Activated naive CD4-positive, alpha-beta T cell treated with anti-CD3 and anti-CD28 coated beads, Interleukin-2, amount 10 ng/mL, durations not matched to agents 7 days and 5 days (primary cell): ENCODE measurements around the gene LZTS3.
"Not testable (repeated sequence)": the region's sequence is repeated elsewhere in the genome, so short reads cannot be mapped to it uniquely, and the experiment has no call there.

Experiments
- CTCF ChIA-PET: fragments of 350-600 bp; sonication (Branson Sonifier 250); formaldehyde crosslinking; loops from one replicate; lab custom pipeline; 2021; ENCODE audit warnings: antibody characterized with exemption; lab: Charles Lee
- DNase-seq: peaks from one replicate; pipeline ENCODE4 v3.0.0-alpha.2; 2020
- H3K27ac Mint-ChIP-seq: one replicate; pipeline ENCODE4 v1.8.0; 2021; ENCODE audit warnings: mild to moderate bottlenecking, moderate library complexity, mixed read lengths
- H3K27me3 Mint-ChIP-seq: one replicate; pipeline ENCODE4 v1.8.0; 2021; ENCODE audit warnings: mild to moderate bottlenecking, mixed read lengths
- H3K36me3 Mint-ChIP-seq: one replicate; pipeline ENCODE4 v1.8.0; 2021; ENCODE audit warnings: mixed read lengths
- H3K4me1 Mint-ChIP-seq: one replicate; pipeline ENCODE4 v1.8.0; 2021; ENCODE audit warnings: mixed read lengths
- H3K4me3 Mint-ChIP-seq: one replicate; pipeline ENCODE4 v1.8.0; 2021; ENCODE audit warnings: mild to moderate bottlenecking, moderate library complexity, mixed read lengths
- H3K9me3 Mint-ChIP-seq: one replicate; pipeline ENCODE4 v1.8.0; 2021; ENCODE audit warnings: mixed read lengths

Gene LZTS3

DNA sequence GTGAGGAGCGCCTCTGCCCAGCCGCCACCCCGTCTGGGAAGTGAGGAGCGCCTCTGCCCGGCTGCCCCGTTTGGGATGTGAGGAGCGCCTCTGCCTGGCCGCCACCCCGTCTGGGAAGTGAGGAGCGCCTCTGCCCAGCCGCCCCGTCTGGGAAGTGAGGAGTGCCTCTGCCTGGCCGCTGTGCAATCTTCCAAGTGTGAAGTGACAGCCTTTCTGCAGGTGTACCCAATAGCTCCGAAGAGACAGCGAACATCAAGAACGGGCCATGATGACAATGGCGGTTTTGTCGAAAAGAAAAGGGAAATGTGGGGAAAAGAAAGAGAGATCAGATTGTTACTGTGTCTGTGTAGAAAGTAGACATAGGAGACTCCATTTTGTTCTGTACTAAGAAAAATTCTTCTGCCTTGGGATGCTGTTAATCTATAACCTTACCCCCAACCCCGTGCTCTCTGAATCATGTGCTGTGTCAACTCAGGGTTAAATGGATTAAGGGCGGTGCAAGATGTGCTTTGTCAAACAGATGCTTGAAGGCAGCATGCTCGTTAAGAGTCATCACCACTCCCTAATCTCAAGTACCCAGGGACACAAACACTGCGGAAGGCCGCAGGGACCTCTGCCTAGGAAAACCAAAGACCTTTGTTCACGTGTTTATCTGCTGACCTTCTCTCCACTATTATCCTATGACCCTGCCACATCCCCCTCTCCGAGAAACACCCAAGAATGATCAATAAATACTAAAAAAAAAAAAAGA, 47.4 kb downstream of the LZTS3 start:
- Mint-ChIP-seq H3K4me1 (peaks cover 35% of the 10 kb centered on the region), H3K9me3 (peaks cover 22% of the 10 kb centered on the region), H3K36me3 (peaks cover 39% of the 10 kb centered on the region)
- DNase-seq, H3K4me3 Mint-ChIP-seq, CTCF ChIA-PET, H3K27me3 Mint-ChIP-seq, H3K27ac Mint-ChIP-seq: not testable (repeated sequence)

DNA sequence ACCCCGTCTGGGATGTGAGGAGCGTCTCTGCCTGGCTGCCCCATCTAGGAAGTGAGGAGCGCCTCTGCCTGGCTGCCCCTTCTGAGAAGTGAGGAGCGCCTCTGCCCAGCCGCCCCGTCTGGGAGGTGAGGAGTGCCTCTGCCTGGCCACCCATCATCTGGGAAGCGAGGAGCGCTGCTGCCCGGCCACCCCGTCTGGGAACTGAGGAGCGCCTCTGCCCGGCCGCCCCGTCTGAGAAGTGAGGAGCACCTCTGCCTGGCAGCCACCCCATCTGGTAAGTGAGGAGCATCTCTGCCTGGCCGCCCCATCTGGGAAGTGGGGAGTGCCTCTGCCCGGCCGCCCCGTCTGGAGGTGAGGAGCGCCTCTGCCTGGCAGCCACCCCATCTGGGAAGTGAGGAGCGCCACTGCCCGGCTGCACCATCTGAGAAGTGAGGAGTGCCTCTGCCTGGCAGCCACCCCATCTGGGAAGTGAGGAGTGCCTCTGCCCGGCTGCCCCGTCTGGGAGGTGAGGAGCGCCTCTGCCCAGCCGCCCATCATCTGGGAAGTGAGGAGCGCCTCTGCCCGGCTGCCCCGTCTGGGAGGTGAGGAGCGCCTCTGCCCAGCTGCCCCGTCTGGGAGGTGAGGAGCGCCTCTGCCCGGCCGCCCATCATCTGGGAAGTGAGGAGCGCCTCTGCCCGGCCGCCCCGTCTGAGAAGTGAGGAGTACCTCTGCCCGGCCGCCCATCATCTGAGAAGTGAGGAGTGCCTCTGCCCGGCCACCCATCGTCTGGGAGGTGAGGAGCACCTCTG, 48.4 kb downstream of the LZTS3 start:
- H3K27ac Mint-ChIP-seq, CTCF ChIA-PET, DNase-seq: not testable (repeated sequence)

DNA sequence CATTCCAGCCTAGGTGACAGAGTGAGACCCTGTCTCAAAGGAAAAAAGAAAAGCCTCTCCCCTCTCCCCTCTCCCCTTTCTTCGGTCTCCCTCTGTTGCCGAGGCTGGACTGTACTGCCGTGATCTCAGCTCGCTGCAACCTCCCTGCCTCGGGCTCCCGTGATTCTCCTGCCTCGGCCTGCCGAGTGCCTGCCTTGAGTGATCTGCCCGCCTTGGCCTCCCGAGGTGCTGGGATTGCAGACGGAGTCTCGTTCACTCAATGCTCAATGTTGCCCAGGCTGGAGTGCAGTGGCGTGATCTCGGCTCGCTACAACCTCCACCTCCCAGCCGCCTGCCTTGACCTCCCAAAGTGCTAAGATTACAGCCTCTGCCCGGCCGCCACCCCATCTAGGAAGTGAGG, 49.2 kb downstream of the LZTS3 start:
- CTCF ChIA-PET, H3K4me3 Mint-ChIP-seq, DNase-seq, H3K27me3 Mint-ChIP-seq: not testable (repeated sequence)
- Mint-ChIP-seq H3K9me3 (peaks cover 22% of the 10 kb centered on the region), H3K36me3 (peaks cover 49% of the 10 kb centered on the region), H3K4me1 (peaks cover 45% of the 10 kb centered on the region), H3K27ac (peak overlapping the region; percentile 99)

More for the DNA sequence above, 48.4 kb downstream of the LZTS3 start:
- Mint-ChIP-seq H3K4me1 (peaks cover 40% of the 10 kb centered on the region), H3K36me3 (peaks cover 44% of the 10 kb centered on the region), H3K9me3 (peaks cover 22% of the 10 kb centered on the region)
- not testable (repeated sequence) for H3K27me3 Mint-ChIP-seq, H3K4me3 Mint-ChIP-seq

DNA sequence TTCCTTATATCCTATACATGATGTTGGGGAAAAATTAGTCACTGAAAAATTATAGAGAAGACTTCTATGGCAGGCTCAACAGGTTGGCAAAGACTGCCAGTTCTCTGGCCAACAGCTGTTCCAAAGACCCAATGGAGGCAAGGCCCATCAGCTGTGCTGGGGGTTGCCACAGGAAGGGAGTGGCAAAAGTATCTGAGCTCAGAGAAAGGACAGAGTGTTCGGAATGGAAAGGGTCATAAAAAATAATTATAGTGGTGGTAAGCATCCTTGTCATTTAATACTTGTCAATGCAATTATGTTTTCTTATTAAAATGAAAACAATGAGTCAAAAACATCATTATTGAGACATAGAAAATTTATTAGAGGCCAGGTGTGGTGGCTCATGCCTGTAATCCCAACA, 49.8 kb downstream of the LZTS3 start:
- no peak for DNase-seq
- H3K4me3 Mint-ChIP-seq = no peak overlapping the region
- peaks cover 49% of the 10 kb centered on the region for H3K4me1 Mint-ChIP-seq
- peak overlapping the region; percentile 99 for H3K27ac Mint-ChIP-seq
- H3K27me3 Mint-ChIP-seq = no peaks in the 10 kb centered on the region
- peaks cover 22% of the 10 kb centered on the region for H3K9me3 Mint-ChIP-seq
- CTCF ChIA-PET = no interaction called here
- peaks cover 53% of the 10 kb centered on the region for H3K36me3 Mint-ChIP-seq

DNA sequence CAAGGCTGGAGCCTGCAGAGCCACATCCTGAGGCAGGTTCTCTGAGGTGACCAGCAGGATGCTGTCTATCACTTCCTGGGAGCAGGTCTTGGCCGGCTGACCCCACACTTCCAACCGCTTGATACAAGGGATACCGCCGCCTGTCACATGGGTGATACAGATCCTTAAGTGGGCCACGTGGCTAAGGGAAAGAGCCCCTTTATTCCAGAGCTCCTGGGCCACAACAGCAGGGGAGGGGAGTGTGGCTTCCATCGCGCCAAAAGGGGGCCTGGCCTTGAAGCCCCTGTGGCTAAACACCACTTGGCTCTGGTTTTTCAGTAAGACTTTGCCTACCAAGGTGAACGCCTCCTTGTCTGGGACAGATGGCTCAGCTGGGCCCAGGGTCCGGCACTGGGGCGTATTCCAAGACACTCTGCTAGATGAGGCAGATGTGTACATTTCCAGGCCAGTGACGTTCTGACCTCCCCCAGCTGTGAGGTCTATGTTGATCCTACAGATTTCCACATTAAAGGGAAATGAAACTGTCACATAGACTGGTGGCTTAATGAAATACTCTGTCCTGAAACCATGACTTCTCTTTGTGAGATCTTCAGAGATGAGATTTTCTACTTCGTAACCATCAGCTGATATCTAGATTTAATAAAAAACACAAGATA, 51.3 kb downstream of the LZTS3 start:
- peak overlapping the region; percentile 64 for H3K4me3 Mint-ChIP-seq
- CTCF ChIA-PET = interaction anchor here (1.2 to 1.7 kb wide), 2 partner anchors 35 to 68 kb away, joined by 4 to 7 read pairs; no protein-coding TSS in a partner anchor
- peaks cover 52% of the 10 kb centered on the region for H3K4me1 Mint-ChIP-seq
- H3K9me3 Mint-ChIP-seq = peaks cover 22% of the 10 kb centered on the region
- DNase-seq = no peak
- no peaks in the 10 kb centered on the region for H3K27me3 Mint-ChIP-seq
- H3K36me3 Mint-ChIP-seq = peaks cover 55% of the 10 kb centered on the region
- H3K27ac Mint-ChIP-seq = peak overlapping the region; percentile 99

DNA sequence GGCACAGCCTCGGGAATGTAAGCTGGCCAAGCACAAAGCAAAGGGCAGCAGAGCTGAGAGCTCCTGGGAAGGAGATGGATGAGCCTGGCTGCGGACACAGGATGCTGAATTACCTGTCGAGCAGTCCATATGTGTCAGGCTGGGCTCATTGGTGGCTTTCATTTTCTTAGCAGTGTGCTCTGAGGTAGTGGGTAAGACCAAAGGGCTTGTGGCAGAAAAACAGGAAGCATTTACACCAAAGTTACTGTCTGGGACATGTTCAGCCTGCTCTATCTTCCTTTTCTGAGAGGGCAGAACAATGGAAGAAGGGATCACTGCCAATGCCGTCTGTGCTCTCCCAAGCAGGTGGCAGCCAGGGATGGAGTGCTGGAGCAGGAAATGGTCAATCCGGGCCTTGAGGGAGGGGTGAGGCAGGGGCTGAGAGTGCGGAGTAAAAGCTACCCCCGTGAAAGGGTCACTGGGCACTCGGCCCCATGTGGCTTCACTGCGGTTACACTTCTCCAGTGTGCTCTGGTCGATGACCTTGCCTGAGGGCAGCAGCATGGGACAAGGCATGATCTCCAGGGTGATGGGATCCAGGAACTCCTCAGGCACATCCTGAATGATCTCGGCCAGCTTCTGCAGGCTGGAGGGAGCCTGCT, 52.0 kb downstream of the LZTS3 start:
- peaks cover 52% of the 10 kb centered on the region for H3K4me1 Mint-ChIP-seq
- H3K36me3 Mint-ChIP-seq = peaks cover 55% of the 10 kb centered on the region
- peak overlapping the region; percentile 99 for H3K27ac Mint-ChIP-seq
- CTCF ChIA-PET = interaction anchor here (1.7 kb wide), 1 partner anchor 68 kb away, joined by 7 read pairs; no protein-coding TSS in a partner anchor
- no peaks in the 10 kb centered on the region for H3K27me3 Mint-ChIP-seq
- DNase-seq = peak; percentile 58
- H3K9me3 Mint-ChIP-seq = peaks cover 22% of the 10 kb centered on the region
- peak overlapping the region; percentile 64 for H3K4me3 Mint-ChIP-seq

DNA sequence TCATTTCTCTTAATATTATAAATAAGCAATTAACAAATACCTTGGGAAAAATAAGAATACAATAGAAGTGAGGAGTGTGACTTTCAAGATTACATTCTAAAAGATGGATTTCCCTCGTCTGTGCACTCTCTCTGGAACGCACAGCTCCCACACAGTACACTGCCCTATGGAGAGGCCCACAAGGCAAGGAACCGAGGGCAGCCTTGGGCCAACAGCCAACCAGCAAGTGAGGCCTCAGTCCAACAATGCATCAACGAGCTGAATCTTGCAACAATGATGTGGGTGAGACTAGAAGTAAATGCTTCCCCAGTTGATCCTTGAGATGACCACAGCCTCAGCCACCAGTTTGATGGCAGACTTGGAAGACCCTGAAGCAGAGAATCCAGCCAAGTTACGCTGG, 54.3 kb downstream of the LZTS3 start:
- Mint-ChIP-seq H3K36me3 (peaks cover 55% of the 10 kb centered on the region), H3K4me3 (no peak overlapping the region), H3K4me1 (peaks cover 53% of the 10 kb centered on the region), H3K9me3 (peaks cover 17% of the 10 kb centered on the region), H3K27me3 (no peaks in the 10 kb centered on the region), H3K27ac (peak overlapping the region; percentile 76)
- no peak for DNase-seq
- CTCF ChIA-PET = interaction anchor here (1.0 to 2.2 kb wide), 2 partner anchors 29 to 197 kb away, joined by 3 to 7 read pairs; no protein-coding TSS in a partner anchor

DNA sequence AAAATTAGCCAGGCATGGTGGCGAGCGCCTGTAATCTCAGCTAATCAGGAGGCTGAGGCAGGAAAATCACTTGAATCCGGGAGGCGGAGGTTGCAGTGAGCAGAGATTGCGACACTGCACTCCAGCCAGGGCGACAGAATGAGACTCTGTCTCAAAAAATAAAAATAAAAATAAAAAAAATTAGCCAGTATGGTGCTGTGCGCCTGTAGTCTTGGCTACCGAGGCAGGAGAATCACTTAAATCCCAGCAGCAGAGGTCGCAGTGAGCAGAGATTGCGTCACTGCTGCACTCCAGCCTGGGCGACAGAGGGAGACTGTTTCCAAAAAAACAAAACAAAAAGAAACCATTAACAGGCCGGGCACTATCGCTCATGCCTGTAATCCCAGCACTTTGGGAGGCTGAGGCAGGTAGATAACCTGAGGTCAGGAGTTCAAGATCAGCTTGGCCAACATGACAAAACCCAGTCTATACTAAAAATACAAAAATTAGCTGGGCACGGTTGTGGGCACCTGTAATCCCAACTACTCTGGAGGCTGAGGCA, 55.4 kb downstream of the LZTS3 start:
- not testable (repeated sequence) for H3K9me3 Mint-ChIP-seq
- peaks cover 41% of the 10 kb centered on the region for H3K4me1 Mint-ChIP-seq

DNA sequence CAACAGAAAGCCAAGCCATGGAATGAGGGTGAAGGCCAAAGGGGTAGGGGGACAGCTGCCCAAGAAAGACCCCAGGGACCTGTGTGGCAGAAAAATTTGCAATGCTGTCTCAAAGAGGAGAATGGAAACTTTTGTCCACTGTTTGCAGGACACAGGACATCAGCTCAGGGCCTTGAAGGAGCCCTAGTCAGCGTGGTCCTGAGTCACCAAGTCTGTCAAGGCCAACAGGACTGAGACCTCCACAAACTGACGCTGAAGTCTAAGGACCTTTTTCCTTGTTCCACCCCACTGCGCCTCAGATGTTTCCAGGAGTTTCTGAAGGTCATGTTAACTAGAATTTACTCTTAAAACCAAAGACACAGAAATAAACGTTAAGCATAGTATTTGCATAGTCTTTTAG, 57.0 kb downstream of the LZTS3 start:
- H3K4me3 Mint-ChIP-seq = no peak overlapping the region
- no peak for DNase-seq
- H3K36me3 Mint-ChIP-seq = peaks cover 38% of the 10 kb centered on the region
- H3K9me3 Mint-ChIP-seq = peaks cover under 1% of the 10 kb centered on the region
- peaks cover 26% of the 10 kb centered on the region for H3K4me1 Mint-ChIP-seq
- no peak overlapping the region for H3K27ac Mint-ChIP-seq
- CTCF ChIA-PET = interaction anchor here (0.6 to 1.7 kb wide), 7 partner anchors 13 to 565 kb away, joined by 3 to 5 read pairs (median 3); no protein-coding TSS in a partner anchor
- no peaks in the 10 kb centered on the region for H3K27me3 Mint-ChIP-seq

More for the DNA sequence above, 55.4 kb downstream of the LZTS3 start:
- CTCF ChIA-PET = interaction anchor here (0.7 to 2.2 kb wide), 9 partner anchors 31 to 199 kb away, joined by 3 to 7 read pairs (median 3); no protein-coding TSS in a partner anchor
- H3K27ac Mint-ChIP-seq = peak overlapping the region; percentile 86
- peak; percentile 76 for DNase-seq
- H3K4me3 Mint-ChIP-seq, H3K27me3 Mint-ChIP-seq: not testable (repeated sequence)
- H3K36me3 Mint-ChIP-seq = peaks cover 51% of the 10 kb centered on the region

DNA sequence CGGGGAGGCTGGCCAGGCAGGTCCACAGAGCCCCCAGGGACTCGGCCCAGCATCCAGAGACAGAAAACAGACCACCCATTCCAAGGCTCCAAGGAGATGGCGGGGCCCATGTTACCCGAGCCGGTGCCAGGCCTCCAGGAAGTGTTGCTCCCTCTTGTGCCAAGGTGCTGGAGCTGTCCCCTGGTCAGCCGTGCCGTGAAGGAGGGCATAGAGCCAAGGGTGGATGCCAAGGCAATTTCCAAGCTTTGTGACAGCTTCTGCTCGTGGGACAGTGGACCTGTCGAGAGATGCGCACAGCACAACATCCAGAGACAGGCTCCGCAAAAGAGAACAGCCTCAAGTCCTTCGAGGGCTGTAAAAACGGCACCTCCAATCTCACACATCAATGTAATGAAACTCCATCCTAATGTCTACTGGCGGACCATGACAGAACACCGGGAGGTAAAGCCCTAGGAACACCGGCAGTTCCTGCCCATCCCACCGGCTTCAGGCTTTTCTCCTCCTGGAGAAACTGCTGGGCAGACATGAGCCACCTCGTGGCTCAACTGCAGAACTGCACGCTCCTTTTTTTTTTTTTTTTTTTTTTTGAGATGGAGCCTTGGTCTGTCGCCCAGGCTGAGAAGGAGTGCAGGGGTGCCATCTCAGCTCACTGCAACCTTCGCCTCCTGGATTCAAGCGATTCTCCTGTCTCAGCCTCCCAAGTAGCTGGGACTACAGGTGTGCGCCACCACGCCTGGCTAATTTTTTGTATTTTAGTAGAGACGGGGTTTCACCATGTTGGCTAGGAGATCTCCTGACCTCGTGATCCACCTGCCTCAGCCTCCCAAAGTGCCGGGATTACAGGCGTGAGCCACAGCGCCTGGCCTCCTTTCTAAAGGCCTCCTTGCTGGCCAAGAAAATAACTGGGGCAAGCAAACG, 57.9 kb downstream of the LZTS3 start:
- H3K4me1 Mint-ChIP-seq = peaks cover 17% of the 10 kb centered on the region
- H3K27ac Mint-ChIP-seq = peak overlapping the region; percentile 24
- H3K36me3 Mint-ChIP-seq = peaks cover 35% of the 10 kb centered on the region
- H3K27me3 Mint-ChIP-seq = no peaks in the 10 kb centered on the region
- peak; percentile 38 for DNase-seq
- no peak overlapping the region for H3K4me3 Mint-ChIP-seq
- no peaks in the 10 kb centered on the region for H3K9me3 Mint-ChIP-seq
- CTCF ChIA-PET = interaction anchor here (0.6 to 2.0 kb wide), 12 partner anchors 11 to 566 kb away, joined by 3 to 6 read pairs (median 3); no protein-coding TSS in a partner anchor
